H9 (cell line): Measurements from ENCODE around the gene YBEY. TPM values are rescaled to one million over a fixed set of nuclear protein-coding genes. Genes with fewer than 3 reads are reported as not detected.
A peak's percentile ranks its signal among the peaks of the same experiment; 100 is the strongest.

Source experiments
- DNase-seq: peaks from one replicate; pipeline ENCODE4 v3.0.0-alpha.2; 2017
- H2AFZ ChIP-seq: one replicate; pipeline ENCODE4 v1.6.1; 2013; ENCODE audit warnings: mild to moderate bottlenecking, low read length, control low read depth, moderate library complexity
- H2AK5ac ChIP-seq: 2 replicates; pipeline ENCODE4 v1.6.1; 2013; ENCODE audit warnings: low read length, control low read depth, mixed read lengths; ENCODE audit not compliant: insufficient read length
- H2BK120ac ChIP-seq: one replicate; pipeline ENCODE4 v1.6.1; 2013; ENCODE audit warnings: low read depth, mild to moderate bottlenecking, low read length, control low read depth, inconsistent platforms; ENCODE audit not compliant: poor library complexity, severe bottlenecking
- H2BK12ac ChIP-seq: 2 replicates; pipeline ENCODE4 v1.6.1; 2013; ENCODE audit warnings: low read length, control low read depth, mixed read lengths, low read depth; ENCODE audit not compliant: insufficient read length
- H2BK15ac ChIP-seq: 2 replicates; pipeline ENCODE4 v1.6.1; 2013; ENCODE audit warnings: low read depth, low read length, control low read depth
- H2BK20ac ChIP-seq: one replicate; pipeline ENCODE4 v1.6.1; 2013; ENCODE audit warnings: low read depth, mild to moderate bottlenecking, low read length, control low read depth, inconsistent platforms; ENCODE audit not compliant: poor library complexity, severe bottlenecking
- H2BK5ac ChIP-seq: 2 replicates; pipeline ENCODE4 v1.6.1; 2013; ENCODE audit warnings: low read length, control low read depth, mixed read lengths; ENCODE audit not compliant: insufficient read length
- H3K14ac ChIP-seq: 2 replicates; pipeline ENCODE4 v1.6.1; 2013; ENCODE audit warnings: low read length, control low read depth; ENCODE audit not compliant: insufficient read depth
- H3K18ac ChIP-seq: 2 replicates; pipeline ENCODE4 v1.6.1; 2013; ENCODE audit warnings: low read depth, mild to moderate bottlenecking, mixed read lengths, low read length, control low read depth; ENCODE audit not compliant: insufficient read length
- H3K23ac ChIP-seq: 2 replicates; pipeline ENCODE4 v1.6.1; 2013; ENCODE audit warnings: low read length, control low read depth, mixed read lengths, low read depth; ENCODE audit not compliant: insufficient read length
- H3K23me2 ChIP-seq: 2 replicates; pipeline ENCODE4 v1.6.1; 2013; ENCODE audit warnings: low read depth, mild to moderate bottlenecking, mixed read lengths, low read length, control low read depth; ENCODE audit not compliant: insufficient read length, poor library complexity, severe bottlenecking
- H3K27ac ChIP-seq: 2 replicates; pipeline ENCODE4 v1.5.1; 2013; ENCODE audit warnings: low read length, control low read depth, mixed read lengths, low read depth; ENCODE audit not compliant: insufficient read length
- H3K27me3 ChIP-seq: 2 replicates; pipeline ENCODE4 v1.6.1; 2013; ENCODE audit warnings: low read length, control low read depth, inconsistent platforms; ENCODE audit not compliant: insufficient read depth
- H3K4ac ChIP-seq: 2 replicates; pipeline ENCODE4 v1.6.1; 2013; ENCODE audit warnings: low read depth, mild to moderate bottlenecking, control low read depth, inconsistent platforms, low read length, moderate library complexity
- H3K4me1 ChIP-seq: 2 replicates; pipeline ENCODE4 v1.6.1; 2013; ENCODE audit warnings: low read length, control low read depth, inconsistent platforms; ENCODE audit not compliant: insufficient read depth
- H3K4me2 ChIP-seq: 2 replicates; pipeline ENCODE4 v1.6.1; 2013; ENCODE audit warnings: low read length, control low read depth, mixed read lengths; ENCODE audit not compliant: insufficient read length, insufficient read depth
- H3K56ac ChIP-seq: 2 replicates; pipeline ENCODE4 v1.6.1; 2013; ENCODE audit warnings: low read depth, mild to moderate bottlenecking, mixed read lengths, low read length, control low read depth; ENCODE audit not compliant: insufficient read length
- H3K79me1 ChIP-seq: 2 replicates; pipeline ENCODE4 v1.6.1; 2013; ENCODE audit warnings: low read depth, mild to moderate bottlenecking, moderate library complexity, low read length, control low read depth, inconsistent platforms; ENCODE audit not compliant: insufficient read depth, poor library complexity, severe bottlenecking
- H3K79me2 ChIP-seq: 2 replicates; pipeline ENCODE4 v1.6.1; 2013; ENCODE audit warnings: low read length, control low read depth, inconsistent platforms; ENCODE audit not compliant: insufficient read depth
- H3K9ac ChIP-seq: 2 replicates; pipeline ENCODE4 v1.6.1; 2013; ENCODE audit warnings: low read length, control low read depth, mixed read lengths; ENCODE audit not compliant: insufficient read length; ENCODE audit errors: extremely low read depth
- H3K9me3 ChIP-seq: one replicate; pipeline ENCODE4 v1.6.1; 2013; ENCODE audit warnings: low read depth, low read length, inconsistent platforms; ENCODE audit not compliant: control insufficient read depth
- H3T11ph ChIP-seq: one replicate; pipeline ENCODE4 v1.6.1; 2013; ENCODE audit warnings: mild to moderate bottlenecking, low read length, control low read depth, inconsistent platforms
- H4K20me1 ChIP-seq: one replicate; pipeline ENCODE4 v1.6.1; 2013; ENCODE audit not compliant: control insufficient read depth, insufficient read length, insufficient read depth
- H4K5ac ChIP-seq: 2 replicates; pipeline ENCODE4 v1.6.1; 2013; ENCODE audit warnings: low read depth, mild to moderate bottlenecking, mixed read lengths, low read length, control low read depth; ENCODE audit not compliant: insufficient read length
- H4K8ac ChIP-seq: replicated peaks from 2 replicates; pipeline ENCODE4 v1.6.1; 2013; ENCODE audit warnings: low read length, control low read depth, mixed read lengths, low read depth; ENCODE audit not compliant: insufficient read length
- H4K91ac ChIP-seq: 2 replicates; pipeline ENCODE4 v1.6.1; 2013; ENCODE audit warnings: low read depth, mild to moderate bottlenecking, moderate library complexity, mixed read lengths, low read length, control low read depth; ENCODE audit not compliant: insufficient read length
- H3K27ac Mint-ChIP-seq, 3 experiments: 2 replicates in 2 of 3; 3 replicates in 1 of 3; pipeline ENCODE4 v1.8.0; 2020 to 2021; ENCODE audit warnings: mixed read lengths in 3 of 3, mild to moderate bottlenecking in 1 of 3, moderate library complexity in 1 of 3
- H3K27me3 Mint-ChIP-seq: 2 replicates; pipeline ENCODE4 v1.8.0; 2021; ENCODE audit warnings: low read depth, mild to moderate bottlenecking, moderate library complexity, mixed read lengths
- H3K36me3 Mint-ChIP-seq, 3 experiments: 2 replicates in 2 of 3; 3 replicates in 1 of 3; pipeline ENCODE4 v1.8.0; 2020 to 2021; ENCODE audit warnings: low read depth in 3 of 3, mixed read lengths in 3 of 3; ENCODE audit not compliant: insufficient read depth in 1 of 3
- H3K4me1 Mint-ChIP-seq, 2 experiments: 2 replicates each; pipeline ENCODE4 v1.8.0; 2020; ENCODE audit warnings: mixed read lengths in 2 of 2
- H3K4me3 Mint-ChIP-seq, 2 experiments: 2 replicates in 1 of 2; 3 replicates in 1 of 2; pipeline ENCODE4 v1.8.0; 2020 to 2021; ENCODE audit warnings: mild to moderate bottlenecking in 2 of 2, mixed read lengths in 2 of 2, moderate library complexity in 1 of 2
- H3K9me3 Mint-ChIP-seq, 2 experiments: 2 replicates in 1 of 2; 3 replicates in 1 of 2; pipeline ENCODE4 v1.8.0; 2020; ENCODE audit warnings: mild to moderate bottlenecking in 2 of 2, mixed read lengths in 2 of 2, moderate library complexity in 1 of 2
- CTCF ChIP-seq: fragments of 200-600 bp; sonication (generic); conservative IDR thresholded peaks from 3 replicates; pipeline ENCODE4 v1.8.0; 2021; ENCODE audit warnings: antibody characterized with exemption, mild to moderate bottlenecking
- WGBS: extraction: QIAGEN DNeasy Blood & Tissue Kit; methylation state at CpG from one replicate; pipeline ENCODE4 v1.1.7; 2013; ENCODE audit warnings: missing lambda C conversion rate, low lambda C conversion rate, mixed read lengths; ENCODE audit not compliant: insufficient read length; ENCODE audit errors: extremely low coverage; 5-methylcytosine and 5-hydroxymethylcytosine counted together
- total RNA-seq: library from RNA; stranded (reverse); gene quantifications from 2 replicates; pipeline ENCODE4 v1.2.1, GENCODE V29; 2021

The YBEY gene
- total RNA-seq, 1 experiment from 2014 or later: 26.2 TPM

- H4K8ac ChIP-seq: no peak overlapping the region
- no peak overlapping the region for H2BK120ac ChIP-seq
- WGBS: no CpG with 5 or more reads among the region's 2 CpGs
- no peaks in the 10 kb centered on the region for H3K79me1 ChIP-seq
- no peaks in the 10 kb centered on the region for H3K23me2 ChIP-seq
- no peak overlapping the region for H3K4ac ChIP-seq
- no peak overlapping the region for H2BK20ac ChIP-seq
- H3K18ac ChIP-seq: no peak overlapping the region
- Mint-ChIP-seq H3K4me3 (no peak overlapping the region), H3K9me3 (no peaks in the 10 kb centered on the region), H3K27ac (peak overlapping the region in 2 of 3 experiments; percentile 55 to 64; a peak in 2 of 7 replicates), H3K36me3 (peaks cover 48 to 91% (median 78%) of the 10 kb centered on the region in 3 experiments), H3K4me1 (no peaks in the 10 kb centered on the region), H3K27me3 (no peaks in the 10 kb centered on the region)
- no peaks in the 10 kb centered on the region for H3K27me3 ChIP-seq
- no peak overlapping the region for H3K14ac ChIP-seq
- no peak overlapping the region for H2BK5ac ChIP-seq
- H3K9ac ChIP-seq: no peak overlapping the region
- H2AK5ac ChIP-seq: no peak overlapping the region
- H3K4me1 ChIP-seq: no peaks in the 10 kb centered on the region
- TF ChIP-seq CTCF: no peak
- H3K56ac ChIP-seq: no peak overlapping the region
- DNase-seq: no peak
- H3K23ac ChIP-seq: no peak overlapping the region
- no peak overlapping the region for H2BK12ac ChIP-seq
- H3K9me3 ChIP-seq: no peaks in the 10 kb centered on the region
- H2AFZ ChIP-seq: no peak overlapping the region
- H3K27ac ChIP-seq: no peak overlapping the region
- no peak overlapping the region for H3T11ph ChIP-seq
- no peaks in the 10 kb centered on the region for H4K20me1 ChIP-seq
- H2BK15ac ChIP-seq: no peak overlapping the region
- H4K91ac ChIP-seq: no peak overlapping the region
- no peak overlapping the region for H3K4me2 ChIP-seq
- H3K79me2 ChIP-seq: no peaks in the 10 kb centered on the region
- no peak overlapping the region for H4K5ac ChIP-seq
Measured at GRCh38 chr21:46248827-46249226, 37.3 kb upstream of the YBEY start.
